ENCODE measurements around the gene KAT6B.

DNA sequence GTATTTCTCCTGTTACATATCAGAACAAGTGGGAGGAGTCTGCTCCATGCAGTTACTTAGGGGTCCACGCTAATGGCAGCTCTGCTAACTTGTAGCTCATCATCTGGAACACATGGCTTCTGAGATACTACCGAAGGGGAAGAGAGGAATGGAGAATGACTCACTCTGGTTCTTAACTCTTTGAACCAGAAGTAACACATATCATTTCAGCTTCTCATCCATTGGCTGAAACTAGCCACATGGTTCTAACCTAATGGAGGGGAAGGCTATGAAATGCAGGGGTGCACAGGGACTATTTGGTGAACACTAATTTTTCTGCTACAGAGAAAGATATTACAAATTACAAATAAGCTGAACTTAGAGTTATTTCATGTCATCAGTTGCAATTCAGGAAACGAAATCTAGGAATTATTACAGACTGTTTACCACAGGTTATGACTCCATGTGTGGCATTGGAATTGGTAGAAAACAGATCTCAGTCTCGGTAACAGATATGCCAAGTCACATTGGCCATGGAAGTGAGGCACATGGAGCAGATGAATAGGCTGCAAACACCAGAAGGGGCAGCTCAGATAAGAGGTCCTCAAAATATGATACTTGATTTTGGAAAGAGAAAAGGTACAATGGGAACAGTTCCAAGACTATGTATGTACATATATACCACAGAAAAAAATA lies 9.4 kb upstream of the KAT6B start:
- TF ChIP-seq POLR2A (IDR thresholded peaks at IDR 0.05) = no peak
- TF ChIP-seq, protein P1, sequence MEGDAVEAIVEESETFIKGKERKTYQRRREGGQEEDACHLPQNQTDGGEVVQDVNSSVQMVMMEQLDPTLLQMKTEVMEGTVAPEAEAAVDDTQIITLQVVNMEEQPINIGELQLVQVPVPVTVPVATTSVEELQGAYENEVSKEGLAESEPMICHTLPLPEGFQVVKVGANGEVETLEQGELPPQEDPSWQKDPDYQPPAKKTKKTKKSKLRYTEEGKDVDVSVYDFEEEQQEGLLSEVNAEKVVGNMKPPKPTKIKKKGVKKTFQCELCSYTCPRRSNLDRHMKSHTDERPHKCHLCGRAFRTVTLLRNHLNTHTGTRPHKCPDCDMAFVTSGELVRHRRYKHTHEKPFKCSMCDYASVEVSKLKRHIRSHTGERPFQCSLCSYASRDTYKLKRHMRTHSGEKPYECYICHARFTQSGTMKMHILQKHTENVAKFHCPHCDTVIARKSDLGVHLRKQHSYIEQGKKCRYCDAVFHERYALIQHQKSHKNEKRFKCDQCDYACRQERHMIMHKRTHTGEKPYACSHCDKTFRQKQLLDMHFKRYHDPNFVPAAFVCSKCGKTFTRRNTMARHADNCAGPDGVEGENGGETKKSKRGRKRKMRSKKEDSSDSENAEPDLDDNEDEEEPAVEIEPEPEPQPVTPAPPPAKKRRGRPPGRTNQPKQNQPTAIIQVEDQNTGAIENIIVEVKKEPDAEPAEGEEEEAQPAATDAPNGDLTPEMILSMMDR (IDR thresholded peaks at IDR 0.05) = no peak
